ENCODE measurements around the gene LRMDA. TPM values are rescaled to one million over a fixed set of nuclear protein-coding genes. Genes with fewer than 3 reads are reported as not detected.
"Not testable (repeated sequence)": the region's sequence is repeated elsewhere in the genome, so short reads cannot be mapped to it uniquely, and the experiment has no call there.

LRMDA gene
- total and polyA plus RNA-seq, 2 of the 13 experiments (the other 11 are each of a cell fraction or from before 2014, with no cell fraction given): 13.4 to 22.0 TPM

DNA sequence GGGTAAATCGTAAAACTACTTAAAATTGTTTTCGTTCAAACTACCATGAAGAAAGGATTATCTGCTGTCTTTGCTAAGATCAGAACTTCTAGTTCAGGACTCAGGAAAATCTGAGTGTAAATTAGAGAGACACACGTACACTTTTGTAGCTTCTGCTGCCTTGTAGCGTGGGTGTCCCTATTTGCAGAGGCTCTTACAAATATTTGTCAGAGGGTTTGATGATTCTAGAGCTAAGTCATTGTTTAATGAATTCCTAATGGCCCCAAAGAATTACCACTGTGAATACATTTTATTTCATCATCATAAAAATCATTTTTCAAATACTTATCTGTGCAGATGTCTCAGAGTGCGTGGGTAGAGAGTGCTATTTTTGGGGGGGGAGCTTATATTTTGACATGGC lies 314.9 kb downstream of the LRMDA start (continued):
- TF ChIP-seq, protein P1, sequence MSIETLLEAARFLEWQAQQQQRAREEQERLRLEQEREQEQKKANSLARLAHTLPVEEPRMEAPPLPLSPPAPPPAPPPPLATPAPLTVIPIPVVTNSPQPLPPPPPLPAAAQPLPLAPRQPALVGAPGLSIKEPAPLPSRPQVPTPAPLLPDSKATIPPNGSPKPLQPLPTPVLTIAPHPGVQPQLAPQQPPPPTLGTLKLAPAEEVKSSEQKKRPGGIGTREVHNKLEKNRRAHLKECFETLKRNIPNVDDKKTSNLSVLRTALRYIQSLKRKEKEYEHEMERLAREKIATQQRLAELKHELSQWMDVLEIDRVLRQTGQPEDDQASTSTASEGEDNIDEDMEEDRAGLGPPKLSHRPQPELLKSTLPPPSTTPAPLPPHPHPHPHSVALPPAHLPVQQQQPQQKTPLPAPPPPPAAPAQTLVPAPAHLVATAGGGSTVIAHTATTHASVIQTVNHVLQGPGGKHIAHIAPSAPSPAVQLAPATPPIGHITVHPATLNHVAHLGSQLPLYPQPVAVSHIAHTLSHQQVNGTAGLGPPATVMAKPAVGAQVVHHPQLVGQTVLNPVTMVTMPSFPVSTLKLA (IDR thresholded peaks at IDR 0.05): no peak
- no peak for TF ChIP-seq MIER3 (CRISPR knock-in tag; IDR thresholded peaks at IDR 0.05; ENCODE audit: borderline replicate concordance)
- TF ChIP-seq, protein P2, sequence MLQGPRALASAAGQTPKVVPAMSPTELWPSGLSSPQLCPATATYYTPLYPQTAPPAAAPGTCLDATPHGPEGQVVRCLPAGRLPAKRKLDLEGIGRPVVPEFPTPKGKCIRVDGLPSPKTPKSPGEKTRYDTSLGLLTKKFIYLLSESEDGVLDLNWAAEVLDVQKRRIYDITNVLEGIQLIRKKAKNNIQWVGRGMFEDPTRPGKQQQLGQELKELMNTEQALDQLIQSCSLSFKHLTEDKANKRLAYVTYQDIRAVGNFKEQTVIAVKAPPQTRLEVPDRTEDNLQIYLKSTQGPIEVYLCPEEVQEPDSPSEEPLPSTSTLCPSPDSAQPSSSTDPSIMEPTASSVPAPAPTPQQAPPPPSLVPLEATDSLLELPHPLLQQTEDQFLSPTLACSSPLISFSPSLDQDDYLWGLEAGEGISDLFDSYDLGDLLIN (CRISPR knock-in tag; IDR thresholded peaks at IDR 0.05; ENCODE audit: borderline replicate concordance): no peak

DNA sequence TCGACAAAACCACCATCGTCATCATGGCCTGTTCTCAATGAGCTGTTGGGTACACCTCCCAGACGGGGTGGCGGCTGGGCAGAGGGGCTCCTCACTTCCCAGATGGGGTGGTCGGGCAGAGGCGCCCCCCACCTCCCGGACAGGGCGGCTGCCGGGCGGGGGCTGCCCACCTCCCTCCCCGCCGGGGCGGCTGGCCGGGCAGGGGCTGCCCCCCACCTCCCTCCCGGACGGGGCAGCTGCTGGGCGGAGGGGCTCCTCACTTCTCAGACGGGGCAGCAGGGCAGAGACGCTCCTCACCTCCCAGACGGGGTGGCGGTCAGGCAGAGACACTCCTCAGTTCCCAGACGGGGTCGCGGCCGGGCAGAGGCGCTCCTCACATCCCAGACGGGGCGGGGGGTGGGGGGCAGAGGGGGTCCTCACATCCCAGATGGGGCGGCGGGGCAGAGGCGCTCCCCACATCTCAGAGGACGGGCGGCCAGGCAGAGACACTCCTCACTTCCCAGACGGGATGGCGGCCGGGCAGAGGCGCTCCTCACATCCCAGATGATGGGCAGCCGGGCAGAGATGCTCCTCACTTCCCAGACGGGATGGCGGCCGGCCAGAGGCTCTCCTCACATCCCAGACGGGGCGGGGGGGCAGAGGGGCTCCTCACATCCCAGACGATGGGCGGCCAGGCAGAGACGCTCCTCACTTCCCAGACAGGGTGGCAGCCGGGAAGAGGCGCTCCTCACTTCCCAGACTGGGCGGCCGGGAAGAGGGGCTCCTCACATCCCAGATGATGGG lies 318.9 kb downstream of the LRMDA start:
- H3K4me3 ChIP-seq (replicated peaks in 1 of 3; ENCODE audit: insufficient read depth in 1 of 3, low read depth in 2 of 3, low read length in 3 of 3); H3K27me3 ChIP-seq (ENCODE audit: control insufficient read depth in 1 of 2, insufficient read depth in 2 of 2, low read length in 2 of 2); CTCF ChIA-PET (ENCODE audit: low intra/inter-chr PET ratio, low total read pairs); H3K27ac ChIP-seq (ENCODE audit: extremely low read length, insufficient read depth, low read length); H3K9me3 ChIP-seq (ENCODE audit: low read length); DNase-seq (ENCODE audit: low spot score); BruUV-seq (replicated peaks); H3K4me2 ChIP-seq (ENCODE audit: low read depth, low read length); H2AFZ ChIP-seq (ENCODE audit: low read length); in situ Hi-C loops (cut with HindIII; ENCODE audit: extremely low pct_ligation_motif_present, low pct_unique_long_range_greater_than_20kb); H3K9ac ChIP-seq (ENCODE audit: insufficient read depth, low read depth, low read length); FAIRE-seq; H4K20me1 ChIP-seq (ENCODE audit: insufficient read depth, low read length); H3K79me2 ChIP-seq (ENCODE audit: insufficient read depth, low read length); ATAC-seq; POLR2A ChIA-PET; H3K36me3 ChIP-seq (replicated peaks in 1 of 2; ENCODE audit: control insufficient read depth in 1 of 2, insufficient read depth in 2 of 2, low read length in 2 of 2); intact Hi-C loops (cut with micrococcal nuclease; ENCODE audit: unreplicated experiment): not testable (repeated sequence)
- peaks cover 41% of the 10 kb centered on the region for H3K4me1 ChIP-seq (ENCODE audit: insufficient read depth, low read length)
- WGBS (ENCODE audit: low lambda C conversion rate): 96% methylated on average over 38 of the region's 50 CpGs

Measured in HepG2 (cell line).